ENCODE results near the gene GABRG3.

GABRG3 gene

GRCh38 chr15:27065151-27065550, 94.2 kb downstream of the GABRG3 start:
- no peak for ATAC-seq
- no peak for DNase-seq

GRCh38 chr15:27065785-27066184, 94.8 kb downstream of the GABRG3 start:
- DNase-seq (no peak), ATAC-seq (no peak)

GRCh38 chr15:27066446-27066845, 95.5 kb downstream of the GABRG3 start:
- ATAC-seq = no peak
- DNase-seq = no peak

DNA sequence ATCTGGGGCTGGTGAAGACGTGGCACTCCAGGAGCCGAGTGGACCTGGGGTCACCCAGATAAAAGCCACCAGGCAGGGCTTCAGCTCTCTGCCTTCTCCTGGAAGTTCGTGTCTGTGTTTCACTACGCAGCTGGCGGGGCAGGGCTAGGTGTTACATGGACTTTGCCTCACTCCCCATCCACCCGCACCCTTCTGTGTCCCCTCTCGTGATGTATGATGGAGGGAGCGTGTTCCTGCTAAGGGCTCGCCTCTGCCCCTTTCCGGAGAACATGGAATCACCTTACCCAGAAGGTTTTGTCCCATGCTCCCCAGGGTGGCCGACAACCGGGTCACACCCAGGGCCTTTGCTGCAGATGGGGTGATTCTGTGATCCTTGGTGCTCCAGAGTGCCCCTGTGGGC, 96.2 kb downstream of the GABRG3 start:
- DNase-seq (no peak), ATAC-seq (no peak)

GRCh38 chr15:27070841-27071240, 99.9 kb downstream of the GABRG3 start:
- ATAC-seq (no peak), DNase-seq (no peak)

DNA sequence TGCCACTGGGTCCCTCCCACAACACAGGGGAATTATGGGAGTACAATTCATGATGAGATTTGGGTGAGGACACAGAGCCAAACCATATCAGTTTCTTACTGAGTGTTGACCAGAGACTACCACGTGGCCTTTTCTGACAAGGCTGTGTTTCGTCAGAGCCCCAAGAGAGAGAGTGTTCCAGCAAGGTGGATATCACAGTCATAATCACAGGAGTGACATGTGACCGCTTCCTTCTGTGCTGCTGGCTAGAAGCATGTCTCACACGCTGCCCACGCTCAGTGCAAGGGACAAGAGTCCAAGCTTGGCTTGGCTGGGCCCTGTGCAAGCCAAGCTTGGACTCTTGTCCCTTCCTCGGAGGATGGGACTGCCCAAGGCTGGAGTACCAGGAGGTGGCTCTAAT, 103.2 kb downstream of the GABRG3 start:
- no peak for DNase-seq
- no peak for ATAC-seq

DNA sequence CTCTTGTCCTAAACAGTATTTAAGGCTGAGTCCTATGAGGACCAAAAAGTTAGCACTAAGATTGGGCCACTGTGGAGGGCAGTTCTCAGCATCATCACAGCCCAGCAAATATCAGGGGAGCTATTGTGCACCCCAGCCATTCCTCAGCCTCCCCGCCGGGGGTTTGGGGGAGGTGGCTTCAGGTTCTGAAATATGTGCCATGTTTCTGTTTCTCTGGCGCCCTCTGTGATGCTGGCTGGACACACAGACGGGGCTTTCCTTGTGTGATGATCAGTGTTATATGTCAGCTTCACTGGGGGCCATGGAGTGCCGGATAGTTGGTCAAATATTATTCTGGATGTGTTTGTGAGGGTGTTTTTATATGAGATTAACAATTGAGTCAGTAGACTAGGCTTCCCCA, 106.8 kb downstream of the GABRG3 start:
- ATAC-seq = no peak
- no peak for DNase-seq

GRCh38 chr15:27081676-27082418, 110.9 kb downstream of the GABRG3 start:
- DNase-seq = no peak
- no peak for ATAC-seq

DNA sequence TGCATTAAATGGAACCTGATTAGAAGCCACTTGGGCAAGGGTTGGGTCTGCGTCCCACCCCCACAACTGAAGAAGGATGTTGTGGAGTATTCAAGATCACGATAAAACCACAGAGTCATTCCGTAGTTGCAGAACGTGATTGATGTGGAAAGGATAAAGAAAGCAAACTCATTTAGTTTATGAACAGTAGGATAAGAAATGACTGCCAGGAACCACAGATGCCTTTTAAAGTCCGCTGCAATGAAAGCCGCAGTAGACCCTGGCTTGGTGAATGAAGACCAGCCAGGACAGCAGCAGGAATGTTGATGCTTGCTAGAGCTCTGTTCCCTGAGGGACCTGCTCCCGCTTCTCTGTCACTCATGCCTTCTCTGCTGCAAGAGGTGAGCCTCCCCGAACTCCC, 111.5 kb downstream of the GABRG3 start:
- DNase-seq (no peak), ATAC-seq (no peak)

- DNase-seq (no peak), ATAC-seq (no peak)
Measured at GRCh38 chr15:27084844-27085243, 113.9 kb downstream of the GABRG3 start.

- no peak for DNase-seq
- no peak for ATAC-seq
Measured at GRCh38 chr15:27086149-27086548, 115.2 kb downstream of the GABRG3 start.

- DNase-seq (no peak), ATAC-seq (no peak)
Measured at GRCh38 chr15:27086805-27087204, 115.8 kb downstream of the GABRG3 start.

GRCh38 chr15:27087651-27088583, 116.9 kb downstream of the GABRG3 start:
- DNase-seq = no peak
- ATAC-seq = no peak

GRCh38 chr15:27088584-27089232, 117.7 kb downstream of the GABRG3 start:
- ATAC-seq = no peak
- DNase-seq = no peak

GRCh38 chr15:27089233-27089586, 118.2 kb downstream of the GABRG3 start:
- ATAC-seq (no peak), DNase-seq (no peak)

GRCh38 chr15:27089676-27090075, 118.7 kb downstream of the GABRG3 start:
- DNase-seq = no peak
- no peak for ATAC-seq

DNA sequence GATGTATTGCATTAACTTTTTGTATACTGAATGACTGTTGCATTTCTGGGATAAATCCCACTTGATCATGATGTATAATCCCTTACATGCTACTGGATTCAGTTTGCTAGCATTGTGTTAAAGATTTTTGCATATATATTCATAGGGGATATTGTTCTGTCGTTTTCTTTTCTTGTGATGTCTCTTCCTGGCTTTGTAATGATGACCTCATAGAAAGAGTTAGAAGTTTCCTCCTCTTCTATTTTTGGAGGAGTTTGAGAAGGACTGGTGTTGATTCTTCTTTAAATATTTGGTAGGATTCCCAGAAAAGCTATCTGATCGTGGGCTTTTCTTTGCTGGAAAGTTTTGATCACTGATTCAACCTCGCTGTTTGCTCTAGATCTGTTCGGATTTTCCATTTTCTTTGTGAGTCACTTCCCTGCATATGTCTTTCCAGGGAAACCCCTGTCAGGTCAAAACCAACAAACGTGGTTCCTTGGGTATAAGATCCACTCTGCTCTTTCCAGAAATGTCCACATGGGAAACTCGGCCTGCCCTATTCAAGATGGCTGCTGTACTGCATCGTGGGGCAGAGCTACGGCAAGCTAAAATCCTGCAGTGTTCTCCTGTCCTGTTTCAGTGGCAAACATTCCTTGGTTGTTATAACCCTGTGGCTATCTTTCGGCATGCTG, 120.4 kb downstream of the GABRG3 start:
- ATAC-seq (no peak), DNase-seq (no peak)

DNA sequence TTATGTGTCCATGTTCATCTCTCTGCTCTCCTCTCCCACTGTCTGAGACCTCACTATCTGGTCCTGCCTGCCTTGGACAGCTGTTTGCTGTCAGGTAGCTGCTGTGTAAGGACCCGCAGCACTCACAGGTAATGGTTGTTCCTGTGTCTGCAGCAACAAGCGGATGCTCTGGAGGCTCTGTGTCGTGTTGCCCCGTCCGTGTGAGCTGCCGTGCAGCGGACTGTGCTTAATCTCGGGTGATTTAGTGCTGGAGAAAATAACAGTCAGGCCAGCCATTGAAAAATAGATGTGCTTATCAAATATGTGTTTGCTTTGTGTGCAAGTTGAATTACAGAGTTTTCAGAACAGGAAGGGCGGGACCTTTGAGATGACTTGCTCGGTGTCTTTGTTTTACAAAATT, 121.4 kb downstream of the GABRG3 start:
- no peak for DNase-seq
- ATAC-seq = no peak

DNA sequence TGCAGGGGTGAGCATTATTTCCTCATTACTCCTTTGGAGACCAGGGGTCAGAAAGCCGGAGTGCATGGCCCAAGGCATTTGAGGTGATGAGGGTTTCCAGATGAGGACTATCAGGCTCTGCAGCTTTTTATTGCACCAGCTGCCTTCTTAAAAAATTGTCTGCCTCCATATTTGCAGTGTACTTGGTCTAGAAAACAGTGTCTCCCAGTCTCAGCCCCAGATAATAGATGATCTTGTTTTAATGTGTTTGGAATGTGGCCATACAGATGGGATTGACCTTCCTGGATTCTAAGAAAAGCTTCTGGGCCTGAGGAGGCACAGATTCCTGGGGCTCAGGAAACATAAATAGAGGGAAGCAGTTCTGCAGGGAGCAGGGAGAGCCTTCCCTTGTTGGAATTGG, 123.3 kb downstream of the GABRG3 start:
- ATAC-seq = no peak
- no peak for DNase-seq

GRCh38 chr15:27095886-27096624, 125.1 kb downstream of the GABRG3 start:
- ATAC-seq (no peak), DNase-seq (no peak)

DNA sequence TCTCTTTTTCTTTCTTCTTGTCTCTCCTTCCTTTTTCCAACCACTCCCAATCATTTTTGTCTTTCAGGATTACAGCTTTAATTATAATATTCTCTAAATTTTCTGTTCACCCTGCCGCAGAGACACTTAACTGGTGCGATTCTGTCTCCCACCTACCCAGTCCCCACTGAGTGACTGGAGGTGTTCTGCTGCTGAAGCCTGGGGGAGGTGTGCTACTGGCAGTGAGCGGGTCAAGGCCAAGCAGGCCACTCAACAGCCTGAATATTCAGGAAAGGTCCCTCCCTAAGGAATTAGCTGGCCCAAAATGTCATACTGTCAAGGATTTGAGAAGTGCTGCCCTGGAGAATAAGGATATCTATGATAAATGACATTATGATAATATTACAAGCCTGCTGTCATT, 126.5 kb downstream of the GABRG3 start:
- ATAC-seq (no peak), DNase-seq (no peak)

DNA sequence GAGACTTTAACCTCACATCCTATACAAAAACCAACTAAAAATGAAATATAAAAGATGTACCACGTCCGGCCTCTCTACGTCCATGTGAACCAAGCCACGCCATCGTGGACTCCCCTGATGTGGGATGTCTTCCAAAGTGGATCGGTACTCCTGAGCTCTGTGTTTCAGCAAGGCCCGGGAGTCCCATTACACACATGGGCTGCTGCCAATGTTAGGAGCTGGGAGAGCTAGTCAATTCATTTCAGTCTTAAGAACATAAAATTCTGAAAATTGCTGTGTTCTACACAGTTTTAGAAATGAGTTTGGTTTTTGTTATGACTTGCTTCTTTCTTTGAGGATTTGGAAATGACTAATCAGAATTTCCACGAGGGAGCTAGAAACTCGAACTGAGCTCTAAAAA, 131.0 kb downstream of the GABRG3 start:
- ATAC-seq (no peak), DNase-seq (no peak)
